ENCODE measurements around the gene ACLY. TPM values are rescaled to one million over a fixed set of nuclear protein-coding genes. Genes with fewer than 3 reads are reported as not detected.

The ACLY gene
- total RNA-seq, 1 experiment from 2014 or later: 184 TPM

DNA sequence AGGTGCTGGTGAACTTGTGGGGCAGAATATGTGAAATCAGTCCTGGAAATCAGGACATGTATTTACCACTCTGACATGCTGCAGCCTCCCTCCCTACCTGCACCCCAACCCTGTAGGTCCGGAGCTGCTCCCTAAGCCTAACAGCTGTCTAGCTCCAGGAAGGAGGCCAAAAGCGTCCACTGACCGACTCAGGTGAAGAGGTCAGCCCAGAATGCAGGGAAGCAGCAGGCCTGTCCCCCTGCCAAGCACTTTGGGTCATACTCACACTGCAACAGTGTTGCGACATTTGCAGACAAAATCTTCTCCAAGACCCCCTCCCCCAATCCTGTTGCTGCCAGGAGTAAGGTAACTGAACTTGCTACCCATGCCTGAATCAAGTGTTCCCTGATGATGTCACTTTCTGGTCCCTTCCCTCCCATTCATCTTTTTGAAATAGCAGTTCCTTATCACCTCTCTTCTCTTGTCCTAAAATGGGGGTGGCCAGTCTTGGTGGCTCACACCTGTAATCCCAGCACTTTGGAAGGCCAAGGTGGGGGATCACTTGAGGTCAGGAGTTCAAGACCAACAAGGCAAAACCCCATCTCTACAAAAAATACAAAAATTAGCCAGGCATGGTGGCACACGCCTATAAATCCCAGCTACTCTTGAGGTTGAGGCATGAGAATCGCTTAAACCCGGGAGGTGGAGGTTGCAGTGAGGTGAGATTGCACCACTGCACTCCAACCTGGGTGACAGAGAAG, 1.3 kb upstream of the ACLY start:
- Histone ChIP-seq H3K4me2 (peak overlapping the region; percentile 98), H3K4me3 (peak overlapping the region; percentile 98; the same call in 1 of the 2 replicates), H3K27ac (peak overlapping the region; percentile 80), H3K9me2 (ENCODE audit: insufficient read depth) (no peaks in the 10 kb centered on the region), H2AFZ (peak overlapping the region; percentile 94), H3K9me3 (ENCODE audit: insufficient read depth, low read depth) (no peaks in the 10 kb centered on the region), H3K36me3 (ENCODE audit: low read depth) (no peaks in the 10 kb centered on the region), H3K27me3 (ENCODE audit: insufficient read depth, low read depth) (no peaks in the 10 kb centered on the region), H3K79me2 (ENCODE audit: low read depth) (peaks cover 37% of the 10 kb centered on the region), H3F3A (ENCODE audit: insufficient read depth, low read depth) (peaks cover 17% of the 10 kb centered on the region), H3K4me1 (replicated peaks; ENCODE audit: insufficient read depth) (peaks cover 36% of the 10 kb centered on the region), H4K20me1 (ENCODE audit: insufficient read depth) (peaks cover 20% of the 10 kb centered on the region)
- CTCF ChIA-PET: interaction anchor here (0.6 to 2.0 kb wide), 2 partner anchors 11 to 195 kb away, joined by 7 to 17 read pairs; partner anchors contain the start of gene ODAD4
- POLR2A ChIA-PET (ENCODE audit: unreplicated experiment): interaction anchor here (0.7 to 2.1 kb wide), 2 partner anchors 11 to 232 kb away, joined by 3 to 8 read pairs; partner anchors contain the start of genes EIF1 and ODAD4
- no TSS peak for BruUV-seq (replicated peaks)
- TF ChIP-seq EZH2 (IDR thresholded peaks at IDR 0.05; ENCODE audit: low read depth): no peak
- no peak for TF ChIP-seq CTCF (conservative IDR thresholded peaks at IDR 0.05)
- intact Hi-C loops (cut with micrococcal nuclease; ENCODE audit: unreplicated experiment): no loop called here
- DNase-seq: peak; percentile 30 to 59

GRCh38 chr17:41919165-41919817, 540 bp upstream of the ACLY start:
- POLR2A ChIA-PET (ENCODE audit: unreplicated experiment): interaction anchor here (0.6 to 2.1 kb wide), 7 partner anchors 11 to 504 kb away, joined by 3 to 10 read pairs (median 3); partner anchors contain the start of genes CAVIN1, DNAJC7, EIF1 and ODAD4
- TSS peak; percentile 68 for BruUV-seq (replicated peaks)
- intact Hi-C loops (cut with micrococcal nuclease; ENCODE audit: unreplicated experiment): no loop called here

More at GRCh38 chr17:41919165-41919817, 540 bp upstream of the ACLY start:
- Histone ChIP-seq H3K4me1 (replicated peaks; ENCODE audit: insufficient read depth) (peaks cover 38% of the 10 kb centered on the region), H4K20me1 (ENCODE audit: insufficient read depth) (peaks cover 25% of the 10 kb centered on the region), H3K27ac (peak overlapping the region; percentile 80), H3K27me3 (ENCODE audit: insufficient read depth, low read depth) (no peaks in the 10 kb centered on the region), H3K9me3 (ENCODE audit: insufficient read depth, low read depth) (no peaks in the 10 kb centered on the region), H3K4me3 (peak overlapping the region; percentile 98), H3K79me2 (ENCODE audit: low read depth) (peaks cover 44% of the 10 kb centered on the region), H3F3A (ENCODE audit: insufficient read depth, low read depth) (peaks cover 17% of the 10 kb centered on the region), H2AFZ (peak overlapping the region; percentile 94), H3K9me2 (ENCODE audit: insufficient read depth) (no peaks in the 10 kb centered on the region), H3K36me3 (ENCODE audit: low read depth) (no peaks in the 10 kb centered on the region), H3K4me2 (peak overlapping the region; percentile 98)
- peak; percentile 63 to 65 for DNase-seq
- CTCF ChIA-PET: interaction anchor here (0.6 to 2.0 kb wide), 3 partner anchors 11 to 196 kb away, joined by 3 to 17 read pairs (median 7); partner anchors contain the start of gene ODAD4
- TF ChIP-seq EZH2 (IDR thresholded peaks at IDR 0.05; ENCODE audit: low read depth) (no peak), CTCF (conservative IDR thresholded peaks at IDR 0.05) (no peak)

Measured in PC-9 (cell line).